Osteoblast (primary cell): ENCODE results near the gene IBA57. TPM values are rescaled to one million over a fixed set of nuclear protein-coding genes. Genes with fewer than 3 reads are reported as not detected.
"Not testable (repeated sequence)": the region's sequence is repeated elsewhere in the genome, so short reads cannot be mapped to it uniquely, and the experiment has no call there.

Experiments
- DNase-seq: peaks from one replicate; pipeline ENCODE4 v3.0.0; 2011; ENCODE audit warnings: low spot score, mixed read lengths; ENCODE audit not compliant: insufficient read length; ENCODE audit errors: missing footprints
- H2AFZ ChIP-seq: 2 replicates; pipeline ENCODE4 v1.6.0; 2011; ENCODE audit warnings: mild to moderate bottlenecking, low read length
- H3K27ac ChIP-seq: 2 replicates; pipeline ENCODE4 v1.5.1; 2011; ENCODE audit warnings: mild to moderate bottlenecking, low read depth, low read length, moderate library complexity
- H3K27me3 ChIP-seq: 2 replicates; pipeline ENCODE4 v1.6.0; 2012; ENCODE audit warnings: mild to moderate bottlenecking, control low read depth, inconsistent platforms, low read length, moderate library complexity; ENCODE audit not compliant: insufficient read depth
- H3K36me3 ChIP-seq: 2 replicates; pipeline ENCODE4 v1.5.1; 2011; ENCODE audit warnings: mild to moderate bottlenecking, low read length, control low read depth, moderate library complexity; ENCODE audit not compliant: insufficient read depth
- H3K4me1 ChIP-seq: 2 replicates; pipeline ENCODE4 v1.5.1; 2011; ENCODE audit warnings: mild to moderate bottlenecking, low read length, control low read depth, moderate library complexity; ENCODE audit not compliant: insufficient read depth
- H3K4me2 ChIP-seq: 2 replicates; pipeline ENCODE4 v1.6.0; 2011; ENCODE audit warnings: mild to moderate bottlenecking, low read length; ENCODE audit not compliant: insufficient read depth
- H3K4me3 ChIP-seq: fragments of 200-600 bp; sonication (generic); 3 replicates; pipeline ENCODE4 v1.5.1; 2012; ENCODE audit warnings: mild to moderate bottlenecking, low read length, inconsistent platforms; ENCODE audit not compliant: insufficient read depth
- H3K79me2 ChIP-seq: 2 replicates; pipeline ENCODE4 v1.6.0; 2012; ENCODE audit warnings: mild to moderate bottlenecking, low read length, control low read depth, inconsistent platforms; ENCODE audit not compliant: insufficient read depth
- H3K9me3 ChIP-seq: 2 replicates; pipeline ENCODE4 v1.5.1; 2011; ENCODE audit warnings: low read depth, low read length, control low read depth
- H4K20me1 ChIP-seq: 2 replicates; pipeline ENCODE4 v1.6.0; 2012; ENCODE audit warnings: mild to moderate bottlenecking, low read length, control low read depth; ENCODE audit not compliant: insufficient read depth
- CTCF ChIP-seq: IDR thresholded peaks from 2 replicates; pipeline ENCODE4 v1.5.1; 2011; ENCODE audit warnings: mild to moderate bottlenecking, low read depth, low read length, moderate library complexity; ENCODE audit errors: extremely low read depth
- total RNA-seq: library from RNA; depleted of rRNA; stranded (reverse); fragments of >200 nt; gene quantifications from 2 replicates; pipeline ENCODE4 v1.2.3, GENCODE V29; 2012

The IBA57 gene
- total RNA-seq, 1 donor = 4.7 TPM

- Histone ChIP-seq H3K9me3 (no peaks in the 10 kb centered on the region), H3K79me2 (no peaks in the 10 kb centered on the region), H4K20me1 (no peaks in the 10 kb centered on the region), H3K27ac (no peak overlapping the region), H3K27me3 (no peaks in the 10 kb centered on the region), H3K4me2 (no peak overlapping the region), H2AFZ (no peak overlapping the region), H3K4me1 (no peaks in the 10 kb centered on the region), H3K36me3 (no peaks in the 10 kb centered on the region), H3K4me3 (no peak overlapping the region)
- no peak for TF ChIP-seq CTCF
- no peak for DNase-seq
Measured at GRCh38 chr1:228184152-228184551, 18.5 kb downstream of the IBA57 start.

DNA sequence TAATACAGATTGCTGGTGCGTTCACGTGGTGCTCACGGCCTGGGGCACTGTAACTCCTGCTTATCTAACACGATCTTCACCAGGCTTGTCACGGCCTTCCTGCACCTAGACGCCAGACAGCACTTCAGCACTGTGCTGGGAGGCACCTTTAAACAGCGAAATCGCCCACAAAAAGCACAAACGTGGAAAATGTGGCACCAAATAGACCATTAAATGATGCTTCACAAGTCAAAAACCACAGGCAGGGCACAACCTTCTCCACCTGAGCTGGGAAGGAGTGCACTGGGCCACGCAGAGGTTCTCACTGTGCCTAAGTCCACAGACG, 20.0 kb downstream of the IBA57 start:
- Histone ChIP-seq H2AFZ (no peak overlapping the region), H3K4me3 (no peak overlapping the region), H3K79me2 (no peaks in the 10 kb centered on the region), H3K4me2 (no peak overlapping the region), H4K20me1 (no peaks in the 10 kb centered on the region), H3K9me3 (no peaks in the 10 kb centered on the region), H3K36me3 (no peaks in the 10 kb centered on the region), H3K4me1 (no peaks in the 10 kb centered on the region), H3K27me3 (no peaks in the 10 kb centered on the region), H3K27ac (no peak overlapping the region)
- DNase-seq = no peak
- TF ChIP-seq CTCF = no peak

DNA sequence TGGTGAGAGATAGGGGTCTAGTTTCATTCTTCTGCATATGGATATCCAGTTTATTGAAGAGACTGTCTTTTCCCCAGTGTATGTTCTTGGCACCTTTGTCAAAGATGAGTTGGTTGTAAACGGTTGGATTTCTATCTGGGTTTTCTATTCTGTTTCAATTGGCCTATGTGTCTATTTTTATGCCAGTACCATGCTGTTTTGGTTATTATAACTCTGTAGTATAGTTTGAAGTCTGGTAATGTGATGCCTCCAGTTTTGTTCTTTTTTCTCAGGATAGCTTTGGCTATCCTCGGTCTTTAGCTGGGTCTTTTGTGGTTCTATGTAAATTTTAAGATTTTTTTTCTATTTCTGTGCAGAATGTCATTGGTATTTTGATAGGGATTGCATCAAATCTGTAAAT, 22.6 kb downstream of the IBA57 start:
- not testable (repeated sequence) for H2AFZ ChIP-seq, H3K27me3 ChIP-seq, H3K9me3 ChIP-seq, H3K36me3 ChIP-seq, H3K27ac ChIP-seq, H4K20me1 ChIP-seq, H3K4me1 ChIP-seq, H3K4me2 ChIP-seq, H3K79me2 ChIP-seq, H3K4me3 ChIP-seq, DNase-seq

GRCh38 chr1:228190182-228190581, 24.6 kb downstream of the IBA57 start:
- H3K4me3 ChIP-seq = no peak overlapping the region
- H3K79me2 ChIP-seq = no peaks in the 10 kb centered on the region
- H2AFZ ChIP-seq = peak overlapping the region; percentile 9
- no peaks in the 10 kb centered on the region for H3K4me1 ChIP-seq
- no peak overlapping the region for H3K27ac ChIP-seq
- H3K4me2 ChIP-seq = no peak overlapping the region
- H3K9me3 ChIP-seq = no peaks in the 10 kb centered on the region
- no peak for DNase-seq
- no peaks in the 10 kb centered on the region for H3K36me3 ChIP-seq
- H3K27me3 ChIP-seq = no peaks in the 10 kb centered on the region
- H4K20me1 ChIP-seq = no peaks in the 10 kb centered on the region
- no peak for TF ChIP-seq CTCF

DNA sequence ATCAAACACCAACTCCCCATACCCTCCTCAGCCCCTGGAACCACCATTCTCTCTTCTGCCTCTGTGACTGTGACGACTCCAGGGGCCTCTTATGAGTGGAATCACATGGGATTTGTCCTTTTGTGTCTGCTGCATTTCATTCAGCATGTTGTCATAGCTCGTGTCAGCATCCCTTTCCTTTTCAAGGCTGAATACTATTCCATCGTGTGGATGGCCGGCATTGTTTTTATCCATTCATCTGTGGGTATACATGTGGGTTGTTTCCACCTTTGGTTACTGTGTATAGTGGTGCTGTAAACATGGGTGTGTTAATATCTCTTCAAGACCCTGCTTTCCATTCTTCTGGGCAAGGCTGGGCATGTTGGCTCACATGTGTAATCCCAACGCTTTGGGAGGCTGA, 25.2 kb downstream of the IBA57 start:
- no peak for TF ChIP-seq CTCF
- H3K36me3 ChIP-seq = no peaks in the 10 kb centered on the region
- H3K4me2 ChIP-seq = no peak overlapping the region
- H3K79me2 ChIP-seq = no peaks in the 10 kb centered on the region
- no peak for DNase-seq
- no peaks in the 10 kb centered on the region for H3K9me3 ChIP-seq
- no peaks in the 10 kb centered on the region for H4K20me1 ChIP-seq
- H3K4me3 ChIP-seq = no peak overlapping the region
- no peak overlapping the region for H2AFZ ChIP-seq
- H3K27ac ChIP-seq = no peak overlapping the region
- H3K4me1 ChIP-seq = no peaks in the 10 kb centered on the region
- H3K27me3 ChIP-seq = no peaks in the 10 kb centered on the region
